ENCODE data around the gene DLGAP1. TPM values are rescaled to one million over a fixed set of nuclear protein-coding genes. Genes with fewer than 3 reads are reported as not detected.

DLGAP1 gene
- total and polyA plus RNA-seq, 2 of the 8 experiments (the other 6 are each of a cell fraction or from before 2014, with no cell fraction given) = 11.8 to 16.9 TPM

- TF ChIP-seq CHD2 (IDR thresholded peaks at IDR 0.05; ENCODE audit: low read length) = no peak
- TF ChIP-seq CHD7 (IDR thresholded peaks at IDR 0.05; ENCODE audit: insufficient replicate concordance, low read length) = no peak
- no peak for TF ChIP-seq ATF3 (IDR thresholded peaks at IDR 0.05; ENCODE audit: insufficient read depth, low read depth, low read length)
- no peak for TF ChIP-seq JUN (IDR thresholded peaks at IDR 0.05; ENCODE audit: low read depth, low read length)
These were observed 329.4 kb downstream of the DLGAP1 start (continued) for GRCh38 chr18:4125627-4126230.
